Vagina (tissue), 2 donors: ENCODE measurements around the gene MYH14.

Source experiments
- CTCF ChIP-seq, 3 experiments: fragments of 450-650 bp in 2 of 3; fragments of 200-600 bp in 1 of 3; sonication (generic) in 1 of 3; IDR thresholded peaks; one replicate each; pipeline ENCODE4 v1.5.1; 2017 to 2019; ENCODE audit warnings: antibody characterized with exemption in 3 of 3, mild to moderate bottlenecking in 2 of 3, moderate library complexity in 2 of 3
- POLR2A ChIP-seq, 2 donors: fragments of 450-650 bp; IDR thresholded peaks; one replicate each; pipeline ENCODE4 v1.6.1; 2017; ENCODE audit warnings: antibody characterized with exemption in 2 of 2, mild to moderate bottlenecking in 2 of 2, moderate library complexity in 2 of 2

GRCh38 chr19:50268501-50268900 lies 65.1 kb downstream of the MYH14 start:
- TF ChIP-seq POLR2A (IDR thresholded peaks at IDR 0.05) (no peak), CTCF (IDR thresholded peaks at IDR 0.05) (no peak)
